Upper lobe of right lung (tissue), 1 donor: Measurements from ENCODE around the gene DRP2. TPM values are rescaled to one million over a fixed set of nuclear protein-coding genes. Genes with fewer than 3 reads are reported as not detected.
"Not testable (repeated sequence)": the region's sequence is repeated elsewhere in the genome, so short reads cannot be mapped to it uniquely, and the experiment has no call there.

Experiments used
- ATAC-seq: fragments of 200-7000 bp; cut with Tn5 transposase; one replicate; pipeline ENCODE4 v1.9.1; 2020; ENCODE audit warnings: mild to moderate bottlenecking, moderate library complexity
- DNase-seq: peaks from one replicate; pipeline ENCODE4 v3.0.0-alpha.2; 2020
- H3K27ac ChIP-seq: fragments of 200-600 bp; one replicate; pipeline ENCODE4 v1.8.0; 2022
- H3K27me3 ChIP-seq: fragments of 200-600 bp; one replicate; pipeline ENCODE4 v1.8.0; 2022; ENCODE audit warnings: mild to moderate bottlenecking
- H3K36me3 ChIP-seq: fragments of 200-600 bp; one replicate; pipeline ENCODE4 v1.8.0; 2022
- H3K4me1 ChIP-seq: fragments of 200-600 bp; one replicate; pipeline ENCODE4 v1.8.0; 2022
- H3K4me3 ChIP-seq: fragments of 200-600 bp; one replicate; pipeline ENCODE4 v1.8.0; 2022; ENCODE audit warnings: mild to moderate bottlenecking
- H3K9me3 ChIP-seq: fragments of 200-600 bp; one replicate; pipeline ENCODE4 v1.8.0; 2022
- intact Hi-C: fragments of 100-400 bp; cut with DNase I; formaldehyde crosslinking; loops from one replicate; pipeline ENCODE4 v1.11.0; 2022
- total RNA-seq: library from RNA; stranded (reverse); fragmentation: NEBNext Ultra II Directional; extraction: Animal tissue kit (Norgen Biotek cat#: 25700); gene quantifications from one replicate; pipeline ENCODE4 v1.2.1, GENCODE V29; 2021
- TF ChIP-seq, protein P1 (sequence below): fragments of 200-600 bp; IDR thresholded peaks from one replicate; pipeline ENCODE4 v1.8.0; 2022; ENCODE audit warnings: antibody characterized with exemption
- donor health status: DM: no; HTN: yes; CAD: no; lungs with severe emphysema.

The DRP2 gene
- total RNA-seq, 1 donor from 2014 or later = not detected

GRCh38 chrX:101265869-101266428 is 46.4 kb downstream of the DRP2 start:
- ATAC-seq = no peak
- H3K36me3 ChIP-seq = no peaks in the 10 kb centered on the region
- H3K9me3 ChIP-seq = no peaks in the 10 kb centered on the region
- H3K4me3 ChIP-seq = no peak overlapping the region
- no peaks in the 10 kb centered on the region for H3K4me1 ChIP-seq
- no peak overlapping the region for H3K27ac ChIP-seq
- TF ChIP-seq, protein P1, sequence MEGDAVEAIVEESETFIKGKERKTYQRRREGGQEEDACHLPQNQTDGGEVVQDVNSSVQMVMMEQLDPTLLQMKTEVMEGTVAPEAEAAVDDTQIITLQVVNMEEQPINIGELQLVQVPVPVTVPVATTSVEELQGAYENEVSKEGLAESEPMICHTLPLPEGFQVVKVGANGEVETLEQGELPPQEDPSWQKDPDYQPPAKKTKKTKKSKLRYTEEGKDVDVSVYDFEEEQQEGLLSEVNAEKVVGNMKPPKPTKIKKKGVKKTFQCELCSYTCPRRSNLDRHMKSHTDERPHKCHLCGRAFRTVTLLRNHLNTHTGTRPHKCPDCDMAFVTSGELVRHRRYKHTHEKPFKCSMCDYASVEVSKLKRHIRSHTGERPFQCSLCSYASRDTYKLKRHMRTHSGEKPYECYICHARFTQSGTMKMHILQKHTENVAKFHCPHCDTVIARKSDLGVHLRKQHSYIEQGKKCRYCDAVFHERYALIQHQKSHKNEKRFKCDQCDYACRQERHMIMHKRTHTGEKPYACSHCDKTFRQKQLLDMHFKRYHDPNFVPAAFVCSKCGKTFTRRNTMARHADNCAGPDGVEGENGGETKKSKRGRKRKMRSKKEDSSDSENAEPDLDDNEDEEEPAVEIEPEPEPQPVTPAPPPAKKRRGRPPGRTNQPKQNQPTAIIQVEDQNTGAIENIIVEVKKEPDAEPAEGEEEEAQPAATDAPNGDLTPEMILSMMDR = no peak
- intact Hi-C loops = no loop called here
- H3K27me3 ChIP-seq = no peaks in the 10 kb centered on the region
- DNase-seq = no peak

DNA sequence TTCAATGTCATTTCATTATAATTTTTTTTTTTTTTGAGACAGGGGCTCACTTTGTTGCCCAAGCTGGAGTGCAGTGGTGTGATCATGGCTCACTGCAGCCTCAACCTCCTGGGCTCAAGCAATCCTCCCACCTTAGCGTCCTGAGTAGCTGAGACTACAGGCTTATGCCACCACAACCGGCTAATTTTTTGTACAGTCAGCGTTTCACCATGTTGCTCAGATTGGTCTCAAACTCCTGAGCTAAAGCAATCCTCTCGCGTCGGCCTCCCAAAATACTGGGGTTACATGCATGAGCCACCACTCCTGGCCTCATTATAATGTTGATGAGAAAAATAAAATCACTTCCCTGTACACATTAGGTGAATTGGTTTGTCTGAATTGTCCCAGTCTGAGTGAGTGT is 54.6 kb downstream of the DRP2 start:
- TF ChIP-seq, protein P1 = no peak
- Histone ChIP-seq H3K27ac (no peak overlapping the region), H3K27me3 (no peaks in the 10 kb centered on the region), H3K4me1 (no peaks in the 10 kb centered on the region), H3K4me3 (no peak overlapping the region), H3K9me3 (no peaks in the 10 kb centered on the region), H3K36me3 (no peaks in the 10 kb centered on the region)
- ATAC-seq (no peak), DNase-seq (no peak)
- intact Hi-C loops = no loop called here

GRCh38 chrX:101276238-101276637 is 56.7 kb downstream of the DRP2 start:
- TF ChIP-seq, protein P1 = no peak
- H3K36me3 ChIP-seq = no peaks in the 10 kb centered on the region
- H3K4me3 ChIP-seq = no peak overlapping the region
- H3K4me1 ChIP-seq = no peaks in the 10 kb centered on the region
- intact Hi-C loops = no loop called here
- no peaks in the 10 kb centered on the region for H3K27me3 ChIP-seq
- no peak for DNase-seq
- no peak for ATAC-seq
- H3K9me3 ChIP-seq = no peaks in the 10 kb centered on the region
- no peak overlapping the region for H3K27ac ChIP-seq

DNA sequence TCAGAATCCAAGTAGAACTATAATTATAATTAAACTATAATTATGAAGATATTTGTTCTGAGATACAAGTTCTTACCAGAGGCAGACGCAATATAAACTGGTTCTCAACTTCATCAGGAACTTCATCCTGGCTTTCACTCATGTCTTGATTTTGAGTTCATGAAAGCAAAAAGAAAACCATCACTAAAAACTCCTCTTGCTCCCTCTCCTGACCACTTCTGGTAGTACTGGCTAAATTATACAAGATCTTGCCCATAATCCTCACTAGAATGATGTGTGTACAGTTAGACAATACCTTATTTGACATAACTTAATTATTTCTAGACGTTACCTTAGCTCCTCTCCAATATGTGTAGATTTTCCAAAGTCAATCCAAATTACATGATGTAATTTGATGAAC is 67.8 kb downstream of the DRP2 start:
- H3K27me3 ChIP-seq = no peaks in the 10 kb centered on the region
- peak; percentile 54 for ATAC-seq
- TF ChIP-seq, protein P1 = peak; percentile 54
- no peaks in the 10 kb centered on the region for H3K9me3 ChIP-seq
- no peak overlapping the region for H3K27ac ChIP-seq
- H3K4me1 ChIP-seq = no peaks in the 10 kb centered on the region
- no peaks in the 10 kb centered on the region for H3K36me3 ChIP-seq
- DNase-seq = no peak
- intact Hi-C loops = no loop called here
- no peak overlapping the region for H3K4me3 ChIP-seq

- H3K4me1 ChIP-seq = no peaks in the 10 kb centered on the region
- intact Hi-C loops = no loop called here
- no peaks in the 10 kb centered on the region for H3K36me3 ChIP-seq
- no peak for DNase-seq
- TF ChIP-seq, protein P1 = no peak
- H3K4me3 ChIP-seq = no peak within 1 kb of the TSS
- no peak for ATAC-seq
- H3K27me3 ChIP-seq = no peaks in the 10 kb centered on the region
- H3K27ac ChIP-seq = no peak within 1 kb of the TSS
- no peaks in the 10 kb centered on the region for H3K9me3 ChIP-seq
Observed at GRCh38 chrX:101290957-101291603, 71.5 kb downstream of the DRP2 start, which contains the start of gene TAF7L. TAF7L (minus strand) TSS chrX:101291334; CDS start chrX:101287543, 3,791 bp downstream.

DNA sequence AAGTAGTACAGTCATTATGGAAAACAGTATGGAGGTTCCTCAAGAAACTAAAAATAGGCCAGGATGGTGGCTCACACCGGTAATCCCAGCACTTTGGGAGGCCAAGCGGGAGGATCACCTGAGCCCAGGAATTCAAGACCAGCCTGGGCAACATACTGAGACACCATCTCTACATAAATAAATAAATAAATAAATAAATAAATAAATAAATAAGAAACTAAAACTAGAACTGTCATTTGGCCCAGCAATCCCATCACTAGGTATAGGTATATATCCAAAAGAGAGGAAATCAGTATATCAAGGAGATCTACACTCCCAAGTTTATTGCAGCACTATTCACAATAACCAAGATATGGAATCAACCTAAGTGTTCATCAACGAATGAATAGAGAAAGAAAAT is 76.0 kb downstream of the DRP2 start:
- ATAC-seq, H3K36me3 ChIP-seq, H3K4me3 ChIP-seq, DNase-seq, H3K27me3 ChIP-seq, H3K27ac ChIP-seq, H3K9me3 ChIP-seq, H3K4me1 ChIP-seq, intact Hi-C loops: not testable (repeated sequence)
